NCI-H1694 treated with DMSO at 0.1 percent for 48 hours (cell line): ENCODE data around the gene C12orf56.
"Not testable (repeated sequence)": the region's sequence is repeated elsewhere in the genome, so short reads cannot be mapped to it uniquely, and the experiment has no call there.

Experiments used
- DNase-seq: peaks from one replicate; lab custom pipeline; 2025; lab: John Stamatoyannopoulos, UW

Gene C12orf56

GRCh38 chr12:64236549-64236948 is 154.0 kb downstream of the C12orf56 start:
- DNase-seq = no peak

- no peak for DNase-seq
Observed at GRCh38 chr12:64232196-64232595, 158.4 kb downstream of the C12orf56 start.

GRCh38 chr12:64229796-64230195 is 160.8 kb downstream of the C12orf56 start:
- DNase-seq = no peak

GRCh38 chr12:64229240-64229639 is 161.3 kb downstream of the C12orf56 start:
- no peak for DNase-seq

GRCh38 chr12:64225626-64226025 is 164.9 kb downstream of the C12orf56 start:
- DNase-seq = no peak

GRCh38 chr12:64222009-64222765 is 168.4 kb downstream of the C12orf56 start, which contains the start of gene KICS2:
TSS of gene KICS2 (minus strand) at chr12:64222296. CDS start at chr12:64222237, 59 bp downstream.
- DNase-seq = peak; percentile 66

- peak; percentile 67 for DNase-seq
Observed at GRCh38 chr12:64221651-64222008, 168.9 kb downstream of the C12orf56 start.

GRCh38 chr12:64220046-64220445 is 170.5 kb downstream of the C12orf56 start:
- no peak for DNase-seq

GRCh38 chr12:64219145-64219544 is 171.4 kb downstream of the C12orf56 start:
- no peak for DNase-seq

- no peak for DNase-seq
Observed at GRCh38 chr12:64218597-64218996, 172.0 kb downstream of the C12orf56 start.

- not testable (repeated sequence) for DNase-seq
Observed at GRCh38 chr12:64217643-64218042, 172.9 kb downstream of the C12orf56 start.

- DNase-seq = no peak
Observed at GRCh38 chr12:64216239-64216638, 174.3 kb downstream of the C12orf56 start.
